ENCODE measurements around the gene IMMP2L.

DNA sequence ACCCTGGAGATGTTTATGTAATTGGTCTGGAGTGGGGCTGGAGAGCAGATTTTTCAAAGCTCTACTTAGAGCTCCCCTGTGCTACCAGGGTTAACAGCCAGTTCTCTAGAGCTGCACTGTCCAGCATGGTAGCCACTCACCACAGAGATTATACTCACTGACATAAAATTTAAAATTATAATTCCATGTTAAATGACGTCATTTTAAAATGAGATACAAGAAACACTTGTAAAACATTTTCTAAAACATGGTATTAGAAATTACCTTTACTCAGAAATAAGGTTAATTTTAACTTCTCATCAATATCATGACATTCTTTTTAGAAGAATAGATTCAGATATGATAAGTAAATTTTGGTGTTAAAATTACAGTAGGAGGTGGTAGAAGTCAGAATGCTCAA, 777.5 kb downstream of the IMMP2L start:
- no peak for TF ChIP-seq MAZ (IDR thresholded peaks at IDR 0.05; ENCODE audit: borderline replicate concordance, low read depth, low read length)
- TF ChIP-seq, protein P1, sequence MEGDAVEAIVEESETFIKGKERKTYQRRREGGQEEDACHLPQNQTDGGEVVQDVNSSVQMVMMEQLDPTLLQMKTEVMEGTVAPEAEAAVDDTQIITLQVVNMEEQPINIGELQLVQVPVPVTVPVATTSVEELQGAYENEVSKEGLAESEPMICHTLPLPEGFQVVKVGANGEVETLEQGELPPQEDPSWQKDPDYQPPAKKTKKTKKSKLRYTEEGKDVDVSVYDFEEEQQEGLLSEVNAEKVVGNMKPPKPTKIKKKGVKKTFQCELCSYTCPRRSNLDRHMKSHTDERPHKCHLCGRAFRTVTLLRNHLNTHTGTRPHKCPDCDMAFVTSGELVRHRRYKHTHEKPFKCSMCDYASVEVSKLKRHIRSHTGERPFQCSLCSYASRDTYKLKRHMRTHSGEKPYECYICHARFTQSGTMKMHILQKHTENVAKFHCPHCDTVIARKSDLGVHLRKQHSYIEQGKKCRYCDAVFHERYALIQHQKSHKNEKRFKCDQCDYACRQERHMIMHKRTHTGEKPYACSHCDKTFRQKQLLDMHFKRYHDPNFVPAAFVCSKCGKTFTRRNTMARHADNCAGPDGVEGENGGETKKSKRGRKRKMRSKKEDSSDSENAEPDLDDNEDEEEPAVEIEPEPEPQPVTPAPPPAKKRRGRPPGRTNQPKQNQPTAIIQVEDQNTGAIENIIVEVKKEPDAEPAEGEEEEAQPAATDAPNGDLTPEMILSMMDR (conservative IDR thresholded peaks at IDR 0.05; ENCODE audit: low read depth, low read length) = no peak
- TF ChIP-seq MXI1 (IDR thresholded peaks at IDR 0.05; ENCODE audit: borderline replicate concordance, low read depth, low read length) = no peak
- no peak for TF ChIP-seq FOS (IDR thresholded peaks at IDR 0.05; ENCODE audit: low read depth, low read length)
- TF ChIP-seq RFX5 (IDR thresholded peaks at IDR 0.05; ENCODE audit: low read depth, low read length) = no peak
- TF ChIP-seq SMC3 (IDR thresholded peaks at IDR 0.05; ENCODE audit: low read depth, low read length) = no peak
- no peak for TF ChIP-seq POLR2A (IDR thresholded peaks at IDR 0.05; ENCODE audit: low read depth, low read length)
- TF ChIP-seq MAFK (IDR thresholded peaks at IDR 0.05; ENCODE audit: low read depth, low read length) = no peak
- TF ChIP-seq, protein P2, sequence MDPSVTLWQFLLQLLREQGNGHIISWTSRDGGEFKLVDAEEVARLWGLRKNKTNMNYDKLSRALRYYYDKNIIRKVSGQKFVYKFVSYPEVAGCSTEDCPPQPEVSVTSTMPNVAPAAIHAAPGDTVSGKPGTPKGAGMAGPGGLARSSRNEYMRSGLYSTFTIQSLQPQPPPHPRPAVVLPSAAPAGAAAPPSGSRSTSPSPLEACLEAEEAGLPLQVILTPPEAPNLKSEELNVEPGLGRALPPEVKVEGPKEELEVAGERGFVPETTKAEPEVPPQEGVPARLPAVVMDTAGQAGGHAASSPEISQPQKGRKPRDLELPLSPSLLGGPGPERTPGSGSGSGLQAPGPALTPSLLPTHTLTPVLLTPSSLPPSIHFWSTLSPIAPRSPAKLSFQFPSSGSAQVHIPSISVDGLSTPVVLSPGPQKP (IDR thresholded peaks at IDR 0.05; ENCODE audit: borderline replicate concordance, low read depth, low read length) = no peak
- no peak for TF ChIP-seq CEBPB (IDR thresholded peaks at IDR 0.05; ENCODE audit: low read depth, low read length)
- TF ChIP-seq CHD1 (IDR thresholded peaks at IDR 0.05; ENCODE audit: low read depth, low read length) = no peak
- no peak for TF ChIP-seq RAD21 (IDR thresholded peaks at IDR 0.05; ENCODE audit: low read length)
- TF ChIP-seq, protein P3, sequence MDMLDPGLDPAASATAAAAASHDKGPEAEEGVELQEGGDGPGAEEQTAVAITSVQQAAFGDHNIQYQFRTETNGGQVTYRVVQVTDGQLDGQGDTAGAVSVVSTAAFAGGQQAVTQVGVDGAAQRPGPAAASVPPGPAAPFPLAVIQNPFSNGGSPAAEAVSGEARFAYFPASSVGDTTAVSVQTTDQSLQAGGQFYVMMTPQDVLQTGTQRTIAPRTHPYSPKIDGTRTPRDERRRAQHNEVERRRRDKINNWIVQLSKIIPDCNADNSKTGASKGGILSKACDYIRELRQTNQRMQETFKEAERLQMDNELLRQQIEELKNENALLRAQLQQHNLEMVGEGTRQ (IDR thresholded peaks at IDR 0.05; ENCODE audit: low read depth, low read length) = no peak
- TF ChIP-seq RCOR1 (IDR thresholded peaks at IDR 0.05; ENCODE audit: insufficient replicate concordance, low read length) = no peak
